DOHH2 (cell line): ENCODE results near the gene CSNK2A1.

ENCODE experiments used
- H3F3A ChIP-seq: fragments of 200-600 bp; sonication (generic), shearing (Covaris generic); 2 replicates; pipeline ENCODE4 v1.6.0; 2016; ENCODE audit warnings: antibody characterized with exemption, mild to moderate bottlenecking; ENCODE audit not compliant: control insufficient read depth, insufficient read depth
- H3K27ac ChIP-seq: fragments of 200-600 bp; sonication (generic); 2 replicates; pipeline ENCODE4 v1.5.1; 2014; ENCODE audit warnings: low read depth, mild to moderate bottlenecking, low read length, moderate library complexity
- H3K27me3 ChIP-seq: fragments of 200-600 bp; sonication (generic); 2 replicates; pipeline ENCODE4 v1.6.1; 2014; ENCODE audit warnings: mild to moderate bottlenecking, low read length, mixed read lengths; ENCODE audit not compliant: control insufficient read depth
- H3K36me3 ChIP-seq: fragments of 200-600 bp; sonication (generic); 2 replicates; pipeline ENCODE4 v1.6.1; 2014; ENCODE audit warnings: mild to moderate bottlenecking, low read length, moderate library complexity, mixed read lengths; ENCODE audit not compliant: control insufficient read depth
- H3K4me1 ChIP-seq: fragments of 200-600 bp; sonication (generic); 2 replicates; pipeline ENCODE4 v1.6.1; 2014; ENCODE audit warnings: mild to moderate bottlenecking, low read length, mixed read lengths; ENCODE audit not compliant: control insufficient read depth
- H3K4me2 ChIP-seq: fragments of 200-600 bp; sonication (generic); 2 replicates; pipeline ENCODE4 v1.6.0; 2014; ENCODE audit warnings: mild to moderate bottlenecking, low read length, moderate library complexity
- H3K4me3 ChIP-seq: fragments of 200-600 bp; sonication (generic); 2 replicates; pipeline ENCODE4 v1.5.1; 2014; ENCODE audit warnings: mild to moderate bottlenecking, low read length, mixed read lengths
- H3K79me2 ChIP-seq: fragments of 200-600 bp; sonication (generic); 2 replicates; pipeline ENCODE4 v1.6.1; 2014; ENCODE audit warnings: mild to moderate bottlenecking, low read length, mixed read lengths; ENCODE audit not compliant: control insufficient read depth
- H3K9me2 ChIP-seq: fragments of 200-600 bp; sonication (generic); replicated peaks from 2 replicates; pipeline ENCODE4 v1.6.1; 2014; ENCODE audit warnings: mild to moderate bottlenecking, low read length, mixed read lengths; ENCODE audit not compliant: control insufficient read depth
- H3K9me3 ChIP-seq: fragments of 200-600 bp; sonication (generic); 2 replicates; pipeline ENCODE4 v1.6.1; 2014; ENCODE audit warnings: antibody characterized with exemption, low read length, mixed read lengths; ENCODE audit not compliant: control insufficient read depth, insufficient read depth
- H4K20me1 ChIP-seq: fragments of 200-600 bp; sonication (generic); 2 replicates; pipeline ENCODE4 v1.6.0; 2014; ENCODE audit warnings: low read depth, mild to moderate bottlenecking, antibody characterized with exemption, low read length, moderate library complexity; ENCODE audit not compliant: control insufficient read depth, insufficient read depth
- CTCF ChIP-seq: fragments of 200-600 bp; sonication (generic); IDR thresholded peaks from one replicate; pipeline ENCODE4 v1.5.1; 2014; ENCODE audit warnings: antibody characterized with exemption, mild to moderate bottlenecking, low read depth, low read length; ENCODE audit not compliant: poor library complexity, severe bottlenecking
- EZH2phosphoT487 ChIP-seq: fragments of 200-600 bp; sonication (generic); IDR thresholded peaks from 2 replicates; pipeline ENCODE4 v1.6.1; 2017; ENCODE audit warnings: borderline replicate concordance, mild to moderate bottlenecking, antibody characterized with exemption, low read length, moderate library complexity, mixed read lengths

The CSNK2A1 gene

GRCh38 chr20:573414-574296 is 30.1 kb upstream of the CSNK2A1 start:
- Histone ChIP-seq H3K9me2 (no peaks in the 10 kb centered on the region), H3F3A (no peaks in the 10 kb centered on the region), H3K4me1 (no peaks in the 10 kb centered on the region), H3K27ac (no peak overlapping the region), H3K27me3 (peaks cover 10% of the 10 kb centered on the region; the same call in 1 of the 2 replicates), H3K4me3 (no peak overlapping the region), H4K20me1 (no peaks in the 10 kb centered on the region), H3K79me2 (no peaks in the 10 kb centered on the region), H3K9me3 (no peaks in the 10 kb centered on the region), H3K36me3 (no peaks in the 10 kb centered on the region), H3K4me2 (no peak overlapping the region)
- TF ChIP-seq CTCF = no peak
- no peak for TF ChIP-seq EZH2phosphoT487

GRCh38 chr20:572727-573126 is 29.1 kb upstream of the CSNK2A1 start:
- TF ChIP-seq CTCF = no peak
- TF ChIP-seq EZH2phosphoT487 = no peak
- Histone ChIP-seq H3K27ac (no peak overlapping the region), H3K27me3 (peaks cover 10% of the 10 kb centered on the region; the same call in 1 of the 2 replicates), H3K9me3 (no peaks in the 10 kb centered on the region), H3K79me2 (no peaks in the 10 kb centered on the region), H3K4me2 (no peak overlapping the region), H3K4me3 (no peak overlapping the region), H3K9me2 (no peaks in the 10 kb centered on the region), H3F3A (no peaks in the 10 kb centered on the region), H3K4me1 (no peaks in the 10 kb centered on the region), H4K20me1 (no peaks in the 10 kb centered on the region), H3K36me3 (no peaks in the 10 kb centered on the region)

- no peaks in the 10 kb centered on the region for H3F3A ChIP-seq
- no peak for TF ChIP-seq CTCF
- TF ChIP-seq EZH2phosphoT487 = no peak
Observed at GRCh38 chr20:571754-572441, 28.3 kb upstream of the CSNK2A1 start.

More at GRCh38 chr20:571754-572441, 28.3 kb upstream of the CSNK2A1 start:
- Histone ChIP-seq H4K20me1 (no peaks in the 10 kb centered on the region), H3K9me2 (no peaks in the 10 kb centered on the region), H3K4me2 (no peak overlapping the region), H3K36me3 (no peaks in the 10 kb centered on the region), H3K9me3 (no peaks in the 10 kb centered on the region), H3K27me3 (peaks cover 10% of the 10 kb centered on the region; the same call in 1 of the 2 replicates), H3K4me3 (no peak overlapping the region), H3K27ac (no peak overlapping the region), H3K79me2 (no peaks in the 10 kb centered on the region), H3K4me1 (no peaks in the 10 kb centered on the region)
